HG03354 (cell line): Measurements from ENCODE around the gene VPS16.
"Not testable (repeated sequence)": the region's sequence is repeated elsewhere in the genome, so short reads cannot be mapped to it uniquely, and the experiment has no call there.

Source experiments
- ATAC-seq: cut with Tn5 transposase; IDR thresholded peaks from one replicate; pipeline ENCODE4 v1.9.1; 2021; ENCODE audit warnings: mild to moderate bottlenecking; ENCODE audit not compliant: unreplicated experiment, poor library complexity, severe bottlenecking

The VPS16 gene

DNA sequence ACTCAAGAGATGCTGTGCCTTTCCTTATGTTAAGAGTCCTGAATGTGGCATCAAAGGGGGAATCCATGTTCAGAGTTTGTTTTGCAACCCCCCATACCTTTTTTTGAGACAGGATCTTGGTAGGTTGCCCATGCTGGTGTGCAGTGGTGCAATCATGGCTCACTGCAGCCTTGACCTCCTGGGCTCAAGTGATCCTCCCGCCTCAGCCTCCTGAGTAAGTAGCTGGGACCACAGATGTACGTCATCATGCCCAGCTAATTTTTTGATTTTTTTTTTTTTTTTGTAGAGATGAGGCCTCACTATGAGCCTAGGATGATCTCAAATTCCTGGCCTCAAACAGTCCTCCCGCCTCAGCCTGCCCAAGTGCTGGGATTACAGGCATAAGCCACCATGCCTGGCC lies 49.3 kb downstream of the VPS16 start:
- no peak for ATAC-seq

DNA sequence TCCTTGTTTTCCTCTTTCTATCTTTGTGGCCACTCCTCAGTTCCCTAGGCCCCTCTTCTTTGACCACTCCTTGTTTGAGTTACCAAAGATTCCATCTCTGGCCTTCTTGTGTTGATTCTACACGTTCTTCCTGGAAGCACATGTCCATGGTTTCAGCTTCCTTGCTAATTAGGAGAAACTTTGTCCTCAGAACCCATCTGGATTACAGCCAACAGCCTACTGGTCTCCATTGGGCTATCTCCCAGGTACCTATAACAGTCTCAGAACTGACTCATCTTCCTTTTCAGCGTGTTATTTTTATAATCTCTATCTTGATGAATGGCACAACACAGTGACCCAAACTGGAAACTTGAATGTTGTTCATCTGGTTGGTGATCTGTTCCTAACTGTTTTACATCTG lies 50.2 kb downstream of the VPS16 start:
- no peak for ATAC-seq

DNA sequence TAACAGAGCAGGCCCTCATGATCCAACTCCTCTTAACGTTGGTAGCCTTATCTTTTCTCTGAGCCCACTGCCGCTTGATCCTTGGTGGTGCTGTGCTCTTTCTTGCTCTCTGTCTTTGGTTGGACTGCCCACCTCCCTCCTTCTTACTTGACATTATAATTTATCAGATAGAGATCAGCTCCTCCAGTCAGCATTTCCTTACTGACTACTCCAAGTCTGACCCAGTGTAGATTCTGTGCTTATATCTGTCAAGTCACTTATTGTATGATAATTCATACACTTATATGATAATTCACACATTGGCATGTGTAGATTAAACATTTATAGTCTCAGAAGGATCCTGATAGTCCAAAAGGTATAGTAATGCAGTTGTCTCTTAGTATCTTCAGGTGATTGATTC lies 50.8 kb downstream of the VPS16 start:
- no peak for ATAC-seq

DNA sequence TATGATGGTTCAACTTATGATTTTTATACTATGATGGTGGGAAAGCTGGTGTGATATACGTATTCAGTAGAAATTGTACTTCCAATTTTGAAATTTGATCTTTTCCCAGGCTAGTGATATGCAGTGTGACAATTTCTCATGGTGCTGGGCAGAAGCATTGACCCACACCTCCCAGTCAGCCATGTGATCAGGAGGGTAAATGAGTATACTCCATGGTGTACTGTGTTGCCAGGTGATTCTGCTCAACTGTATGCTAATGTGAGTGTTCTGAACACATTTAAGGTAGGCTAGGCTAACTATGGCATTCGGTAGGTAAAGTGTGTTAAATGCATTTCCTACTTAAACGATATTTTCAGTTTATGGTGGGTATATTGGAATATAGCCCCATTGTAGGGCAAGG lies 51.8 kb downstream of the VPS16 start:
- no peak for ATAC-seq

DNA sequence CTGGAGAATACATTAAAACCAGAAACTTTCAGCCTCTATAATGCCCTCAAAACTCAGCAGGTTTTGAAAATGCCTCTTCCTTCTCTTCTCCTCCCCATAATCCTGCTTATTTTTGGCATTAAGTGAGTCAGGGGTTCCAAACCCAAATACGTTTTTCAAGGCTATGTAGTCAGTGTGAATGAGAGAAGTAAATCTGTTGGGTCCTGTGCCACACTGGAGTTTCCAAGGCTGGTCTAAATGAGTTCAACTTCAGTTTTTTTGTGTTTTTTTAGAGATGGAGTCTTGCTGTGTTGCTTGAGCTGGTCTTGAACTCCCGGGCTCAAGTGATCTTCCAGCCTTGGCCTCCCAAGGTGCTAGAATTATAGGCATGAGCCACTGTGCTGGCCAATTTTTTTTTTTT lies 53.7 kb downstream of the VPS16 start:
- no peak for ATAC-seq

DNA sequence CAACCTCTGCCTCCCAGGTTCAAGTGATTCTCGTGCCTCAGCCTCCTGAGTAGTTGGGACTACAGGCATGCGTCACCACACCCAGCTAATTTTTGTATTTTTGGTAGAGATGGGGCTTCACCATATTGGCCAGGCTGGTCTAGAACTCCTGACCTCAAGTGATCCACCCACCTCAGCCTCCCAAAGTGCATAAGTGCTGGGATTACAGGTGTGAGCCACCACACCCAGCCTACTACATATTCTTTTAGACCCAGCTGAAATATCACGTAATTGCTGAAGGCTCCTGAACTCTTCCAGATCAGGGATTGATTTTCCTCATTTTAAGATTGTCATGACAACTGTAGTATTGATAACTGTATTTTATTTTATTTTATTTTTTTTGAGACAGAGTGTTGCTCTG lies 54.6 kb downstream of the VPS16 start:
- ATAC-seq = not testable (repeated sequence)

DNA sequence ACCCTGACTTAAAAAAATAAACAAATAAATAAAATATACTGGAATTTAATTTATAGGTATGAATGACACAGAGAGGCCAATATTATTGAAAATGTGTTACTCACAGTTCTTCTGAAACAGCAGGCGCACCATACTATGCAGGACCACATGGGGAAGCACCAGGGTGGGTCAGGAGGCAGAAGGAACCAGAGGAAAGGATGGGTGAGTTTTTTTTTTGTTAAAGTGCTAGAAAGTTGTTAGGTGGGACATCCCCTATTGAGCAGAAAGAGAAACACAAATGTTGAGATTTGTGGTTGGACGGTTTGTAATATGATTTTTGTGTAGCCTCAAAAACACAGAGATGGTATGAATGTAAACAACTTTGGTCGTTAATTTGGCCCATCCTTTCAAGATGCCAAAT lies 58.7 kb downstream of the VPS16 start:
- ATAC-seq = no peak

DNA sequence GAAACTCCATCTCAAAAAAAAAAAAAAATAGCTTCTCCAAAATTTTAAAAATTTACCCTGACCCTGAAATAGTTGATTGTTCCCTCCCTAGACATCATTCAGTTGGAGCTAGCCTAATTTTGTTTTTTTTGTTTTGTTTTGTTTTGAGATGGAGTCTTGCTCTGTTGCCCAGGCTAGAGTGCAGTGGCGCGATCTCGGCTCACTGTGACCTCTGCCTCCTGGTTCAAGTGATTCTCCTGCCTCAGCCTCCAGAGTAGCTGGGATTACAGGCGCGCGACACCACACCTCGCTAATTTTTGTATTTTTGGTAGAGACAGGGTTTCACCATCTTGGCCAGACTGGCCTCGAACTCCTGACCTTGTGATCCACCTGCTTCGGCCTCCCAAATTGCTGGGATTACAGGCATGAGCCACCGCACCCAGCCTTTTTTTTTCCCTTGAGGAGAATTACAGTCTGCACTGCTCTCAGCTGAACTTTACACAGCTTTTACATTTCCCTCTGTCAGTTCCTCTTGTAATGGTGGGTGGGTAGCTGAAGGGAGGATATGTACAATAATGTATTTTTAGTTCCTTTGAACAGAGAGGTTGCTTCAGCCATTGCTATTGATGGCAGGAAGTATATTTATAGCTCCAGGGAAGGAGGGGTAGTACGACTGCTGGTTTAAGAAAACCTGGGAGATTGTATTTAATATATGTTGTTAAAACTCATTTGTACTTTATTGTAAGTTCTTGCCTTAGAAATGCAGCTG lies 60.5 kb downstream of the VPS16 start:
- no peak for ATAC-seq

DNA sequence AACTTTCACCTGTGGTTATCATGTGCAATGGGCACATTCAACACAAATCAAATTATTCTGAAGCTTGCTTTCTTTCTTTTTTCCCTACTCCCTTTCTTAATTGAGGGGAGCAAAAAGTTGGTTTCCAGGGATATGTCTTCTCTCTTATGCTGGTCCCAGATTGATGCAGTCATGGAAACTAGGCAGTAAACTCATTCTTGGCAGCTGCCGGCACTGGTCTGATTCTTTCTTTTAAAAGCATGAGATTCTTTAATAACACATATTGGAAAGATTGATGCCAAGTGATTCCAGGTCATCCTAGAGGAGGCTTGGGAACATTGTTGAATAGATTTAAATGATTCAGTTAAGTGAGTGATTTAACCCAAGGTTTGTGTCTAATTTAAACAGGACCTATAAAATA lies 61.7 kb downstream of the VPS16 start:
- no peak for ATAC-seq

DNA sequence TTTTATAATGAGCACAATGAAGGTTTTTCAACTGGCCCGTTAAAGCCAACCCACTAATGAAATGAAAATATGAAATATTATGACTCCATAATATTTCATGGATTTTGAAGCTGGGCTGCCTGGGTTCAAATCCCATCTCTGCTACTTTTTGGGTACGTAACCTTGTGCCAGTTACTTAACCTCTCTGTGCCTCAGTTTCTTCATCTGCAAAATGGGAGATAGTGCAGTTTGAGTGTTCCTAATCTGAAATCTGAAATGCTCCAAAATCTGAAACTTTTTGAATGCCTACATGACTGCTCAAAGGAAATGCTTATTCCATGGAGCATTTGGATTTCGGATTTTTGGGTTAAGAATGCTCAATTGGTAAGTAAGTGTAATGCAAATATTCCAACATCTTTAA lies 62.3 kb downstream of the VPS16 start:
- no peak for ATAC-seq

DNA sequence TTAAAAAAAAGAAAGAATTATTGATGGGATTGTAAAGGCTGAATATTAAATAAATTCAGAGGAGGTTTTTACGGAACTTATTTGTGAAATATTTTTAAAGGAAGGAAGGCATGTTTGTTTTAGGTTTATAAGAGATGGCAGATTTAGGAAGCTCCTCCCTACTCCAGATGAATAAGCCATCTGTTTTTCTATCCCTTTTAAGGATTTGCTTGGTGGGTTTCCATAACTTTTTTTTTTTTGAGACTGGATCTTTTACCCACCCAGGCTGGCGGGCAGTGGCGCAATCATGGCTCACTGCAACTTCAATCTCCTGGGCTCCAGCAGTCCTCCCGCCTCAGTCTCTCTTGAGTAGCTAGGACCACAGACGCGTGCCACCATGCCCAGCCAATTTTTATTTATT lies 63.1 kb downstream of the VPS16 start:
- no peak for ATAC-seq

DNA sequence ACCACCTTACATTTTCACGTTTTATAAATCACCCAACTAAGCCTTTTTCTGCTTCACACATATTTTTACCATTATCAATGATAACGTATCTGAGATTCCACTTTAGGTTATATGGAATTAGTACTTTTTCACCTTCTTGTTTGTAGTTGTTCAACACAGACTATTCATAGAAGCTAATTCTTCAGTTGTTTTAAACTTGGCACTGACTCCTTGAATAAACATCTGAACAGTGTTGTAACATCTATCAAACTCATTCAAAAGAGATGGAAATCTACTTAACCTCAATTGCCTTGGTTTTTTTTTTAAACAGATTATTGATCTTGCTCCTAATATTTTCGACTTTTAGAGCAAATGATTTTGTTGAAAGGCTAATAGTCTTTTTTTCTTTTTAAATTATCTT lies 67.0 kb downstream of the VPS16 start:
- ATAC-seq = no peak

DNA sequence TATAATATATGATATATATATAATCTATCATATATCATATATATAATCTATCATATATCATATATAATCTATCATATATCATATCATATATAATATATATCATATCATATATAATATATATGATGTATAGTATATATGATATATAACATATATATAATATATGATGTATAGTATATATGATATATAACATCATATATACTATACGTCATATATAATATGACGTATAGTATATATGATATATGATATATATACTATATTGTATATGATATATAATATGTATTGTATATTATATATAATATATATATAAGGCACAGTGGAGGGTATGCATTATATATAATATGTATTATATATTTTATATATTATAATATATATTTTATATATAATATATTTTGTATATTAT lies 69.4 kb downstream of the VPS16 start:
- no peak for ATAC-seq

DNA sequence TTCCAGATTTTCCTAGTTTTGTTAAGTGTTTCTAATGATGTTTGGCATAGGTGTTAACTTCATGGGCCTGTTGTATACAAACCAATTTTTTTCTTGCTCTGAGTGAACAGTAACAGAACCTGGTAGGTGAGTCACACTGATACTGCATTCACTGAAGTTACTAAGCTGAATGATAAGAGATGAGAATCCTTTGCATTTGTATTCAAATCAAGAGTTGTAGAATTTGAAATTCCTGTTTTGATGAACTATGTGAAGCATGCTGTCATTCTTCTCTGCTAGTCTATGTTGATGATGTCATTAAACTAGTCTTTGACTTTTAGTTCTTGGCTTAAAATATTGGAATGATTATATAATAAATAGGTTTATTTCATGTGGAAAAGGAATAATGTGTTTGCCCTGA lies 70.7 kb downstream of the VPS16 start:
- no peak for ATAC-seq

DNA sequence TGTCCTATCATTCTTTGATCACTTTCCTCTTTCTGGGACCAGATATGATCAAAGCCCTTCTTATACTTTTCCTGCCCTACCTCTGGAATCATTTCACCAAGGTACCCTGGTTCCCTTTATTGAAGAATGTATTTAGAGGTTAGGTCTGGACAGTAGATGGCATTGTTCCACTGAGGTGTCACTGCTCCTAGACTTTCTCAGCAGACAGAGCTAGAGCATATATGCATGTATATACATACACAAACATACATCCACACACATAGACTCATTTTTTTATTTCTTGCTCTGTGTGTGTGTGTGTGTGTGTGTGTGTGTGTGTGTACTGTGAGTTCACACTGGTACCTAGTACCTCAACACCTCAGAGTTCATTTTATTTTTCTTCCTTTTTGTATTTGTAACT lies 73.6 kb downstream of the VPS16 start:
- no peak for ATAC-seq
